ENCODE results near the gene ZNF367. TPM values are rescaled to one million over a fixed set of nuclear protein-coding genes. Genes with fewer than 3 reads are reported as not detected.

Gene ZNF367
- total RNA-seq, 4 donors from 2014 or later: 0.15 to 5.1 (median 1.7) TPM

GRCh38 chr9:96449845-96450612, 31.9 kb upstream of the ZNF367 start, which contains the start of gene HABP4:
Gene HABP4, plus strand, starts transcription at chr9:96450169. Its CDS starts 111 bp downstream, at chr9:96450280.
- Histone ChIP-seq H3K9me3 (no peaks in the 10 kb centered on the region), H3K36me3 (no peaks in the 10 kb centered on the region), H3K27ac (peak within 1 kb of the TSS; percentile 78 to 88 (median 87)), H3K4me1 (peaks cover 7 to 10% of the 10 kb centered on the region in 2 donors), H3K4me3 (peak within 1 kb of the TSS; percentile 71 to 85 (median 76)), H3K27me3 (no peaks in the 10 kb centered on the region)
- in situ Hi-C loops (cut with MboI; ENCODE audit: low sequenced_read_pairs in 4 of 4): loop anchor here (5.0 to 25.0 kb wide), 5 partner anchors 115 to 412 kb away; partner anchors contain the start of gene ZNF782 (in 1 of the 4)
- ATAC-seq: peak; percentile 95 to 96
- DNase-seq: peak; percentile 94
- TF ChIP-seq CTCF (IDR thresholded peaks at IDR 0.05 in 4 of 5, conservative IDR thresholded peaks at IDR 0.05 in 1 of 5): peak in 2 of 5 experiments; percentile 5 to 20
- TF ChIP-seq POLR2A (IDR thresholded peaks at IDR 0.05): peak; percentile 94 to 95
- intact Hi-C loops (cut with DNase I; ENCODE audit: low total_unique reads): loop anchor here (1.0 to 10.0 kb wide), 5 partner anchors 32 to 405 kb away; partner anchors contain the start of genes CDC14B, PRXL2C, ZNF367 and ZNF782

GRCh38 chr9:96449523-96449844, 31.3 kb upstream of the ZNF367 start:
- peak overlapping the region; percentile 58 to 75 (median 69) for H3K4me3 ChIP-seq
- H3K4me1 ChIP-seq: peaks cover 7 to 10% of the 10 kb centered on the region in 2 donors
- no peaks in the 10 kb centered on the region for H3K27me3 ChIP-seq
- H3K36me3 ChIP-seq: no peaks in the 10 kb centered on the region
- H3K27ac ChIP-seq: peak overlapping the region; percentile 63 to 87 (median 76)
- intact Hi-C loops (cut with DNase I; ENCODE audit: low total_unique reads): loop anchor here (10.0 kb wide), 1 partner anchor 405 kb away; the partner anchor contains the start of gene ZNF782
- DNase-seq (no peak), ATAC-seq (peak; percentile 49 to 55)
- no peak for TF ChIP-seq CTCF (IDR thresholded peaks at IDR 0.05 in 4 of 5, conservative IDR thresholded peaks at IDR 0.05 in 1 of 5)
- no peak for TF ChIP-seq POLR2A (IDR thresholded peaks at IDR 0.05)
- H3K9me3 ChIP-seq: no peaks in the 10 kb centered on the region
- in situ Hi-C loops (cut with MboI; ENCODE audit: low sequenced_read_pairs in 4 of 4): loop anchor here (5.0 to 25.0 kb wide), 4 partner anchors 215 to 413 kb away; partner anchors contain the start of gene ZNF782 (in 1 of the 4)

- intact Hi-C loops (cut with DNase I; ENCODE audit: low total_unique reads): loop anchor here (10.0 kb wide), 1 partner anchor 406 kb away; the partner anchor contains the start of gene ZNF782
- DNase-seq (no peak), ATAC-seq (no peak)
- H3K4me1 ChIP-seq: peaks cover 7 to 9% of the 10 kb centered on the region in 2 donors
- no peak overlapping the region for H3K27ac ChIP-seq
- TF ChIP-seq CTCF (IDR thresholded peaks at IDR 0.05 in 4 of 5, conservative IDR thresholded peaks at IDR 0.05 in 1 of 5) (no peak), POLR2A (IDR thresholded peaks at IDR 0.05) (no peak)
- no peak overlapping the region for H3K4me3 ChIP-seq
- no peaks in the 10 kb centered on the region for H3K36me3 ChIP-seq
- H3K27me3 ChIP-seq: no peaks in the 10 kb centered on the region
- no peaks in the 10 kb centered on the region for H3K9me3 ChIP-seq
- in situ Hi-C loops (cut with MboI; ENCODE audit: low sequenced_read_pairs in 4 of 4): loop anchor here (5.0 to 25.0 kb wide), 4 partner anchors 216 to 414 kb away; partner anchors contain the start of gene ZNF782 (in 1 of the 4)
Observed at GRCh38 chr9:96448546-96449170, 30.5 kb upstream of the ZNF367 start.

- DNase-seq: no peak
- Histone ChIP-seq H3K27me3 (no peaks in the 10 kb centered on the region), H3K4me1 (peaks cover 7% of the 10 kb centered on the region in 2 donors), H3K4me3 (no peak overlapping the region), H3K36me3 (no peaks in the 10 kb centered on the region), H3K9me3 (no peaks in the 10 kb centered on the region), H3K27ac (no peak overlapping the region)
- TF ChIP-seq CTCF (IDR thresholded peaks at IDR 0.05 in 4 of 5, conservative IDR thresholded peaks at IDR 0.05 in 1 of 5) (no peak), POLR2A (IDR thresholded peaks at IDR 0.05) (no peak)
- in situ Hi-C loops (cut with MboI; ENCODE audit: low sequenced_read_pairs in 4 of 4): loop anchor here (5.0 to 25.0 kb wide), 4 partner anchors 217 to 415 kb away; partner anchors contain the start of gene ZNF782 (in 1 of the 4)
- intact Hi-C loops (cut with DNase I; ENCODE audit: low total_unique reads): loop anchor here (10.0 kb wide), 1 partner anchor 407 kb away; the partner anchor contains the start of gene ZNF782
- ATAC-seq: no peak
Observed at GRCh38 chr9:96447406-96447805, 29.2 kb upstream of the ZNF367 start.

All from gastrocnemius medialis (tissue), 4 donors.